HG03457 (cell line): ENCODE measurements around the gene SERPINB12.

Experiments used
- ATAC-seq: cut with Tn5 transposase; IDR thresholded peaks from one replicate; pipeline ENCODE4 v1.9.1; 2021; ENCODE audit warnings: moderate number of reproducible peaks; ENCODE audit not compliant: unreplicated experiment

SERPINB12 gene

GRCh38 chr18:63550068-63550467 is 7.9 kb downstream of the SERPINB12 start:
- ATAC-seq: no peak

GRCh38 chr18:63551769-63552168 is 9.6 kb downstream of the SERPINB12 start:
- no peak for ATAC-seq

GRCh38 chr18:63552581-63552980 is 10.4 kb downstream of the SERPINB12 start:
- no peak for ATAC-seq

- ATAC-seq: no peak
Observed at GRCh38 chr18:63553081-63553480, 10.9 kb downstream of the SERPINB12 start.

GRCh38 chr18:63559567-63560491 is 17.7 kb downstream of the SERPINB12 start:
- no peak for ATAC-seq

GRCh38 chr18:63562284-63562683 is 20.1 kb downstream of the SERPINB12 start:
- no peak for ATAC-seq

GRCh38 chr18:63564021-63564420 is 21.9 kb downstream of the SERPINB12 start:
- ATAC-seq: no peak

- ATAC-seq: no peak
Observed at GRCh38 chr18:63564561-63564960, 22.4 kb downstream of the SERPINB12 start.

GRCh38 chr18:63567276-63567675 is 25.1 kb downstream of the SERPINB12 start:
- ATAC-seq: no peak

- ATAC-seq: no peak
Observed at GRCh38 chr18:63567825-63568224, 25.7 kb downstream of the SERPINB12 start.

- ATAC-seq: no peak
Observed at GRCh38 chr18:63570721-63571120, 28.6 kb downstream of the SERPINB12 start.

- no peak for ATAC-seq
Observed at GRCh38 chr18:63575681-63576080, 33.5 kb downstream of the SERPINB12 start.

GRCh38 chr18:63578357-63578958 is 36.3 kb downstream of the SERPINB12 start:
- no peak for ATAC-seq

- ATAC-seq: no peak
Observed at GRCh38 chr18:63579616-63580015, 37.4 kb downstream of the SERPINB12 start.

- no peak for ATAC-seq
Observed at GRCh38 chr18:63585988-63586387, 43.8 kb downstream of the SERPINB12 start.

- no peak for ATAC-seq
Observed at GRCh38 chr18:63586431-63586830, 44.3 kb downstream of the SERPINB12 start.

GRCh38 chr18:63586966-63587365 is 44.8 kb downstream of the SERPINB12 start, which contains the start of gene SERPINB13:
TSS of gene SERPINB13 (plus strand) at chr18:63587343. CDS start at chr18:63588668, 1,325 bp downstream.
- ATAC-seq: no peak

- ATAC-seq: no peak
Observed at GRCh38 chr18:63588909-63589308, 46.7 kb downstream of the SERPINB12 start.

- ATAC-seq: no peak
Observed at GRCh38 chr18:63590373-63590772, 48.2 kb downstream of the SERPINB12 start.

GRCh38 chr18:63590966-63591695 is 49.0 kb downstream of the SERPINB12 start:
- no peak for ATAC-seq

GRCh38 chr18:63591725-63592124 is 49.6 kb downstream of the SERPINB12 start:
- no peak for ATAC-seq
